GM10248 (cell line): ENCODE data around the gene FUT2.

Experiments
- CTCF ChIA-PET: fragments of 300-600 bp; sonication (Branson Sonifier 250); formaldehyde crosslinking; extraction: SDS; loops from one replicate; lab custom pipeline; 2021; ENCODE audit warnings: antibody characterized with exemption; lab: Yijun Ruan, JAX
- POLR2A ChIA-PET: fragments of 350-650 bp; sonication (Branson Sonifier 250); formaldehyde crosslinking; extraction: SDS; loops from one replicate; lab custom pipeline; 2020; ENCODE audit warnings: antibody characterized with exemption; lab: Yijun Ruan, JAX
- DNase-seq: peaks from one replicate; pipeline ENCODE4 v3.0.0; 2012; ENCODE audit errors: extremely low spot score
- CTCF ChIP-seq: IDR thresholded peaks from 2 replicates; pipeline ENCODE4 v1.5.1; 2012; ENCODE audit warnings: mild to moderate bottlenecking, low read depth; ENCODE audit errors: extremely low read depth, missing control alignments, control extremely low read depth

FUT2 gene

GRCh38 chr19:48708471-48708870 lies 12.7 kb downstream of the FUT2 start:
- no peak for TF ChIP-seq CTCF
- no peak for DNase-seq
- POLR2A ChIA-PET = no interaction called here
- CTCF ChIA-PET = no interaction called here

GRCh38 chr19:48711106-48711662 lies 15.4 kb downstream of the FUT2 start:
- POLR2A ChIA-PET = no interaction called here

GRCh38 chr19:48713041-48713863 lies 17.5 kb downstream of the FUT2 start:
- CTCF ChIA-PET = interaction anchor here (1.0 to 5.1 kb wide), 7 partner anchors 10 to 442 kb away, joined by 3 to 22 read pairs (median 3); partner anchors contain the start of genes CA11 and HRC
- POLR2A ChIA-PET = interaction anchor here (0.6 to 1.2 kb wide), 2 partner anchors 159 to 220 kb away, joined by 3 to 4 read pairs; partner anchors contain the start of gene PPP1R15A
- TF ChIP-seq CTCF = no peak
- DNase-seq = no peak

More at GRCh38 chr19:48711106-48711662, 15.4 kb downstream of the FUT2 start:
- TF ChIP-seq CTCF = no peak
- CTCF ChIA-PET = interaction anchor here (1.5 to 5.1 kb wide), 2 partner anchors 16 to 36 kb away, joined by 3 to 22 read pairs; no protein-coding TSS in a partner anchor
- DNase-seq = no peak

- peak; percentile 99 for DNase-seq
- POLR2A ChIA-PET = interaction anchor here (0.5 to 1.2 kb wide), 3 partner anchors 158 to 879 kb away, joined by 3 to 6 read pairs (median 4); partner anchors contain the start of gene PPP1R15A
- CTCF ChIA-PET = interaction anchor here (1.0 to 5.1 kb wide), 11 partner anchors 10 to 441 kb away, joined by 3 to 22 read pairs (median 4); partner anchors contain the start of genes CA11, GYS1 and HRC
- TF ChIP-seq CTCF = no peak
Measured at GRCh38 chr19:48713864-48714755, 18.3 kb downstream of the FUT2 start.

GRCh38 chr19:48714759-48715675 lies 19.2 kb downstream of the FUT2 start:
- no peak for TF ChIP-seq CTCF
- DNase-seq = no peak
- POLR2A ChIA-PET = no interaction called here
- CTCF ChIA-PET = interaction anchor here (1.0 to 5.1 kb wide), 7 partner anchors 9 to 278 kb away, joined by 3 to 22 read pairs (median 5); partner anchors contain the start of gene GYS1
